Naive thymus-derived CD4-positive, alpha-beta T cell (primary cell): ENCODE measurements around the gene KCNK17. TPM values are rescaled to one million over a fixed set of nuclear protein-coding genes. Genes with fewer than 3 reads are reported as not detected.

Experiments used
- ATAC-seq: fragments of 150-1000 bp; cut with Tn5 transposase; 2 replicates; pipeline ENCODE4 v1.10.0; 2021; ENCODE audit warnings: mild to moderate bottlenecking, moderate library complexity
- CTCF ChIA-PET: fragments of 350-600 bp; sonication (Branson Sonifier 250); formaldehyde crosslinking; loops from one replicate; lab custom pipeline; 2021; ENCODE audit warnings: antibody characterized with exemption; lab: Charles Lee
- POLR2A ChIA-PET: fragments of 350-600 bp; sonication (Branson Sonifier 250); formaldehyde crosslinking; loops from one replicate; lab custom pipeline; 2021; ENCODE audit warnings: antibody characterized with exemption, inconsistent platforms; lab: Charles Lee
- DNase-seq, 9 donors: peaks; one replicate each; pipeline versions ENCODE4 v3.0.0 to v3.0.0-alpha.2; 2020 to 2022; ENCODE audit warnings: mixed read lengths in 1 of 9
- H3K27ac ChIP-seq: one replicate; pipeline ENCODE4 v1.7.0; 2013; ENCODE audit warnings: mild to moderate bottlenecking, low read depth, low read length, moderate library complexity
- H3K27me3 ChIP-seq, 2 donors: one replicate each; pipeline ENCODE4 v1.7.0; 2013; ENCODE audit warnings: low read length in 2 of 2, mild to moderate bottlenecking in 2 of 2, moderate library complexity in 2 of 2; ENCODE audit not compliant: control insufficient read depth in 2 of 2, insufficient read depth in 2 of 2
- H3K36me3 ChIP-seq, 3 experiments: 1 replicate in 2 of 3; 2 replicates in 1 of 3; pipeline ENCODE4 v1.7.0; 2013; ENCODE audit warnings: low read length in 3 of 3, mild to moderate bottlenecking in 3 of 3, moderate library complexity in 1 of 3; ENCODE audit not compliant: insufficient read depth in 3 of 3, control insufficient read depth in 2 of 3
- H3K4me1 ChIP-seq, 2 donors: one replicate each; pipeline ENCODE4 v1.7.0; 2013; ENCODE audit warnings: low read length in 2 of 2, mild to moderate bottlenecking in 2 of 2, moderate library complexity in 1 of 2; ENCODE audit not compliant: control insufficient read depth in 2 of 2, insufficient read depth in 2 of 2
- H3K4me3 ChIP-seq: 2 replicates; pipeline ENCODE4 v1.7.0; 2013; ENCODE audit warnings: mild to moderate bottlenecking, low read length
- H3K9me3 ChIP-seq, 3 experiments: 1 replicate in 2 of 3; 2 replicates in 1 of 3; pipeline ENCODE4 v1.7.0; 2013; ENCODE audit warnings: low read length in 3 of 3; ENCODE audit not compliant: control insufficient read depth in 2 of 3
- H3K27ac Mint-ChIP-seq, 9 donors: one replicate each; pipeline ENCODE4 v1.8.0; 2020 to 2022; ENCODE audit warnings: mixed read lengths in 9 of 9, mild to moderate bottlenecking in 8 of 9, moderate library complexity in 5 of 9, inconsistent platforms in 2 of 9
- H3K27me3 Mint-ChIP-seq, 5 donors: one replicate each; pipeline ENCODE4 v1.8.0; 2021 to 2022; ENCODE audit warnings: mixed read lengths in 5 of 5, mild to moderate bottlenecking in 1 of 5
- H3K36me3 Mint-ChIP-seq, 5 donors: one replicate each; pipeline ENCODE4 v1.8.0; 2020 to 2022; ENCODE audit warnings: mixed read lengths in 5 of 5, mild to moderate bottlenecking in 3 of 5, inconsistent platforms in 1 of 5
- H3K4me1 Mint-ChIP-seq, 7 donors: one replicate each; pipeline ENCODE4 v1.8.0; 2020 to 2022; ENCODE audit warnings: mixed read lengths in 7 of 7, mild to moderate bottlenecking in 3 of 7, inconsistent platforms in 1 of 7
- H3K4me3 Mint-ChIP-seq, 10 donors: one replicate each; pipeline ENCODE4 v1.8.0; 2020 to 2022; ENCODE audit warnings: mild to moderate bottlenecking in 10 of 10, mixed read lengths in 10 of 10, moderate library complexity in 6 of 10, inconsistent platforms in 2 of 10
- H3K9me3 Mint-ChIP-seq, 11 donors: one replicate each; pipeline ENCODE4 v1.8.0; 2020 to 2022; ENCODE audit warnings: mixed read lengths in 11 of 11, mild to moderate bottlenecking in 4 of 11, inconsistent platforms in 1 of 11, moderate library complexity in 1 of 11
- intact Hi-C, 2 donors: fragments of 100-400 bp; cut with micrococcal nuclease; formaldehyde crosslinking; loops; one replicate each; pipeline ENCODE4 v1.15.1; 2023
- polyA plus RNA-seq, 2 donors: library from polyadenylated mRNA; unstranded; fragments of 300-500 nt; fragmentation: Illumina TruSeq; gene quantifications; one replicate each; pipeline ENCODE4 v1.2.3, GENCODE V29; 2021
- total RNA-seq, 6 experiments: library from RNA in 5 of 6; stranded (reverse) in 5 of 6; gene quantifications; 1 replicate in 5 of 6; 2 replicates in 1 of 6; pipeline ENCODE4 v1.2.3 and lab custom pipeline; 2021 to 2026

The KCNK17 gene, protein sequence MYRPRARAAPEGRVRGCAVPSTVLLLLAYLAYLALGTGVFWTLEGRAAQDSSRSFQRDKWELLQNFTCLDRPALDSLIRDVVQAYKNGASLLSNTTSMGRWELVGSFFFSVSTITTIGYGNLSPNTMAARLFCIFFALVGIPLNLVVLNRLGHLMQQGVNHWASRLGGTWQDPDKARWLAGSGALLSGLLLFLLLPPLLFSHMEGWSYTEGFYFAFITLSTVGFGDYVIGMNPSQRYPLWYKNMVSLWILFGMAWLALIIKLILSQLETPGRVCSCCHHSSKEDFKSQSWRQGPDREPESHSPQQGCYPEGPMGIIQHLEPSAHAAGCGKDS
- total RNA-seq, result under 1 TPM in 1 of 5 experiments, not detected in 4; 0.72 TPM
- polyA plus RNA-seq, result not detected
- not detected for total RNA-seq (lab: John Stamatoyannopoulos, UW)

DNA sequence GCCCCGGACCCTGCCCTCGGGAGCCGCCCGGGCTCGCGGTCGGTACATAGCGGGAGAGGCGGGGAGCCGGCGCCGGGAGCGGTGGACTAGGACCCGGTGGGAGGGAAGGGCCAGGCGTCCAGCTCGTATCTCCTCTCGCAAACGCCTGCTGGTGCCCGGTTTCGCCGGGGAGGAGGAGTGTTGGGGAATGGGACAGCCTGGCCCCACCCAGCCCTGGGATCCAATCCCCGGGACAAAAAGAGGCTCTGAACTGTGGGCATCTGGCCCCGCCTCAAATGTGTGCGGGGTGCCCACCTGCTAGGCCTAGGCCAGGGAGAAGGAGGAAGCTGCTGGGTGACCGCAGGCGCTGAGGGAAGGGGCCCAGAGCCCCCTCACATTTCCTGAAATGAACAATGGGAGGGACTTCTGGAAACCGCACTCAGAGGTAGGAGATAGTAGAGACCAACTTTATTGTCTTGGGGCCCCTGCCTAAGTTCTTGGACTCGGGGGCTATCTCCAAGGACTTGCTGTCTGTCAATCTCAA, at the start of gene KCNK17:
Gene KCNK17 (minus strand): TSS at position 147 of the 523 bp plus-strand sequence. CDS start 99 bp downstream, at position 48.
- Histone ChIP-seq H3K27ac (no peak within 1 kb of the TSS), H3K4me3 (no peak within 1 kb of the TSS), H3K36me3 (no peaks in the 10 kb centered on the region), H3K9me3 (no peaks in the 10 kb centered on the region), H3K27me3 (no peaks in the 10 kb centered on the region), H3K4me1 (no peaks in the 10 kb centered on the region)
- no peaks in the 10 kb centered on the region for H3K36me3 Mint-ChIP-seq
- no peak for DNase-seq
- CTCF ChIA-PET, result no interaction called here
- peaks cover 24 to 56% (median 44%) of the 10 kb centered on the region in 5 donors for H3K27me3 Mint-ChIP-seq
- ATAC-seq, result no peak
- intact Hi-C loops, result no loop called here
- no peaks in the 10 kb centered on the region for H3K9me3 Mint-ChIP-seq
- peaks cover 0 to 7% (median 0%) of the 10 kb centered on the region in 7 donors for H3K4me1 Mint-ChIP-seq
- H3K4me3 Mint-ChIP-seq, result peak within 1 kb of the TSS in 4 of 10 donors; percentile 4 to 52 (median 43)
- POLR2A ChIA-PET, result no interaction called here
- no peak within 1 kb of the TSS for H3K27ac Mint-ChIP-seq

DNA sequence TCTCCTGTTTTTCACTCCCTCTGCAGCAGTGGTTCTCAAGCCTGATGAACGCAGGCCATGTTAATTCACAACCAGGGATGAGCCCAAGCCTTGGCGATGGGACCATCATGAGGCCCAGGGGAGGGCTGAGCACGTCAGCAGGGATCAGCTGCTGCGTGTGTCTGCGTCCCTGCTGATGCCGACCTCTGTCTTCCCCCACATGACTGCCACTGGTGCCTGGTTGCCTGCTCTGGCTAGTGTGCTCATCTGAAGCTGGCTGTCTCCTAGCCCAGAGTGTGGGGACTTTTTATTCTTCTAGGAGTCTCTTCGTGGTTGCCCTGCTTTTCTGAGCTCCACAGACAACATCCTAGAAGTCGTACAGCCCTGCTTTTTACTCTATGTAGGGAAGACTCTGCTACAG, 49.1 kb upstream of the KCNK17 start:
- Mint-ChIP-seq H3K9me3 (no peaks in the 10 kb centered on the region), H3K27me3 (peaks cover 0 to 19% (median 3%) of the 10 kb centered on the region in 5 donors), H3K4me3 (no peak overlapping the region), H3K4me1 (peaks cover 0 to 6% (median 0%) of the 10 kb centered on the region in 7 donors), H3K36me3 (no peaks in the 10 kb centered on the region), H3K27ac (no peak overlapping the region)
- Histone ChIP-seq H3K4me1 (no peaks in the 10 kb centered on the region), H3K27ac (no peak overlapping the region), H3K27me3 (no peaks in the 10 kb centered on the region), H3K9me3 (no peaks in the 10 kb centered on the region), H3K4me3 (no peak overlapping the region), H3K36me3 (no peaks in the 10 kb centered on the region)
- CTCF ChIA-PET, result interaction anchor here (0.6 to 1.1 kb wide), 4 partner anchors 14 to 1547 kb away, joined by 3 to 5 read pairs (median 3); no protein-coding TSS in a partner anchor
- DNase-seq (no peak), ATAC-seq (no peak)
- POLR2A ChIA-PET, result interaction anchor here (0.6 kb wide), 1 partner anchor 435 kb away, joined by 7 read pairs; no protein-coding TSS in a partner anchor
- intact Hi-C loops, result loop anchor here (5.0 to 10.0 kb wide), 3 partner anchors 944 to 1954 kb away; partner anchors contain the start of gene UNC5CL (in 1 of the 2)

DNA sequence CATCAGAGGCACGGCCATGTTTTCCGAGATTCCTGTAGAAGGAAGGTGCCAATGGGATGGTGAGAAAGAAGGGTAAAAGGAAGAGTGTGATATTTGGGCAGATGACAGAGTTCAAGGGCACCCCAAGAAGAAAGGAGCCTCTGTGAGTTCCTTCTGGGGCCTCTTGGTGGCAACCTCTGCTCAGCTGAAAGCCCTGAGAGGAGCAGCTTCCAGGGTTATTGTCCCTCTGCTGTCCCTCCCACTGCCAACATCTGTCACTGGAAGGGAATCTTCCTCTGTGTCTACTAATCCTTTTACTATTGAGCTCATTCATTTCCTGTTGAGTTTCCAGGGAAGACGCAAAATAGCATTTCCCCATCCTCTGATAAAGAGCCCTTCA, 48.3 kb upstream of the KCNK17 start:
- Mint-ChIP-seq H3K36me3 (no peaks in the 10 kb centered on the region), H3K27ac (no peak overlapping the region), H3K27me3 (peaks cover 0 to 19% (median 3%) of the 10 kb centered on the region in 5 donors), H3K4me3 (no peak overlapping the region), H3K9me3 (no peaks in the 10 kb centered on the region), H3K4me1 (peaks cover 0 to 6% (median 0%) of the 10 kb centered on the region in 7 donors)
- no peaks in the 10 kb centered on the region for H3K9me3 ChIP-seq
- H3K27ac ChIP-seq, result no peak overlapping the region
- intact Hi-C loops, result loop anchor here (1.0 to 10.0 kb wide), 4 partner anchors 945 to 1955 kb away; partner anchors contain the start of gene UNC5CL (in 1 of the 2)
- no peak overlapping the region for H3K4me3 ChIP-seq
- H3K4me1 ChIP-seq, result no peaks in the 10 kb centered on the region
- H3K27me3 ChIP-seq, result no peaks in the 10 kb centered on the region
- ChIA-PET POLR2A (no interaction called here), CTCF (interaction anchor here (0.6 to 1.7 kb wide), 4 partner anchors 9 to 1548 kb away, joined by 3 to 5 read pairs (median 3); no protein-coding TSS in a partner anchor)
- no peak for ATAC-seq
- no peak for DNase-seq
- no peaks in the 10 kb centered on the region for H3K36me3 ChIP-seq

- Mint-ChIP-seq H3K27me3 (peaks cover 0 to 19% (median 3%) of the 10 kb centered on the region in 5 donors), H3K9me3 (no peaks in the 10 kb centered on the region), H3K4me1 (peaks cover 0 to 6% (median 0%) of the 10 kb centered on the region in 7 donors), H3K36me3 (no peaks in the 10 kb centered on the region), H3K4me3 (peak overlapping the region in 2 of 10 donors; percentile 48 to 53), H3K27ac (no peak overlapping the region)
- ChIA-PET POLR2A (no interaction called here), CTCF (interaction anchor here (0.9 to 1.7 kb wide), 3 partner anchors 9 to 1549 kb away, joined by 3 to 5 read pairs (median 3); no protein-coding TSS in a partner anchor)
- intact Hi-C loops, result loop anchor here (1.0 to 10.0 kb wide), 4 partner anchors 945 to 1955 kb away; partner anchors contain the start of gene UNC5CL (in 1 of the 2)
- Histone ChIP-seq H3K36me3 (no peaks in the 10 kb centered on the region), H3K9me3 (no peaks in the 10 kb centered on the region), H3K27ac (no peak overlapping the region), H3K4me3 (no peak overlapping the region), H3K4me1 (no peaks in the 10 kb centered on the region), H3K27me3 (no peaks in the 10 kb centered on the region)
- ATAC-seq, result peak; percentile 80
- peak in 7 of 9 donors; percentile 20 to 49 (median 34) for DNase-seq
Observed at GRCh38 chr6:39361657-39362486, 47.7 kb upstream of the KCNK17 start.

- Mint-ChIP-seq H3K36me3 (no peaks in the 10 kb centered on the region), H3K4me1 (peaks cover 0 to 6% (median 0%) of the 10 kb centered on the region in 7 donors), H3K4me3 (no peak overlapping the region), H3K27me3 (peaks cover 0 to 19% (median 3%) of the 10 kb centered on the region in 5 donors), H3K27ac (no peak overlapping the region), H3K9me3 (no peaks in the 10 kb centered on the region)
- no peaks in the 10 kb centered on the region for H3K9me3 ChIP-seq
- ChIA-PET POLR2A (no interaction called here), CTCF (interaction anchor here (0.5 kb wide), 1 partner anchor 487 kb away, joined by 4 read pairs; no protein-coding TSS in a partner anchor)
- H3K27me3 ChIP-seq, result no peaks in the 10 kb centered on the region
- intact Hi-C loops, result loop anchor here (5.0 to 10.0 kb wide), 3 partner anchors 947 to 1957 kb away; partner anchors contain the start of gene UNC5CL (in 1 of the 2)
- no peaks in the 10 kb centered on the region for H3K36me3 ChIP-seq
- DNase-seq (no peak), ATAC-seq (no peak)
- H3K27ac ChIP-seq, result no peak overlapping the region
- no peak overlapping the region for H3K4me3 ChIP-seq
- H3K4me1 ChIP-seq, result no peaks in the 10 kb centered on the region
Observed at GRCh38 chr6:39360378-39360777, 46.2 kb upstream of the KCNK17 start.
